Measurements from ENCODE around the gene CACNG7. TPM values are rescaled to one million over a fixed set of nuclear protein-coding genes. Genes with fewer than 3 reads are reported as not detected.
"Not testable (repeated sequence)": the region's sequence is repeated elsewhere in the genome, so short reads cannot be mapped to it uniquely, and the experiment has no call there.

Gene CACNG7, protein sequence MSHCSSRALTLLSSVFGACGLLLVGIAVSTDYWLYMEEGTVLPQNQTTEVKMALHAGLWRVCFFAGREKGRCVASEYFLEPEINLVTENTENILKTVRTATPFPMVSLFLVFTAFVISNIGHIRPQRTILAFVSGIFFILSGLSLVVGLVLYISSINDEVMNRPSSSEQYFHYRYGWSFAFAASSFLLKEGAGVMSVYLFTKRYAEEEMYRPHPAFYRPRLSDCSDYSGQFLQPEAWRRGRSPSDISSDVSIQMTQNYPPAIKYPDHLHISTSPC
- not detected for total RNA-seq

DNA sequence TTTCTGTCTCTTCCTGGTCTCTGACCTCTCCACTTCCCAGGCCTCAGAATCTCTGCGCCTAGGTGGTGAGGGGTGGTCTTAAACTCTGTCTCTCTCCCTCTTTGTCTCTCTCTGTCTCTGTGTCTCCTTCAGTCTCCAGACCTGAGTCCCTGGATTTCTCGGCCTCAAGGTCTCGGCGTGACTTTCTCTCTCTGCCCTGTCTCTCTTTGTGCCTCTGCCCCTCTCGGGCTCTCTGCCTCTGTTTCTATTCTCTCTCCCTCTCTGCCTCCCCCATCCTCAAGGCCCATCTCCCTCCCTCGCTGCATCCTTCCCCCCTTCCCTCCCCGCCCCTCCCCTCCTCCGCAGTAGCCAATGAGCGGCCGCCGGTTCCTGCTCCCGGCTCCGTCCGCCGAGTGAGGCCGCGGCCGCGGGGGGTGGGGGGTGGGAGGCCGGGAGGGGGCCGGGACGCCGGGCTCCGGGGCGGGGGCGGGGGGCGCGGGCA lies at the start of gene CACNG7:
Gene CACNG7 (plus strand): TSS at position 344 of the 481 bp plus-strand sequence. CDS start 3,554 bp downstream, outside the sequence.
- DNase-seq (ENCODE audit: low read depth in 2 of 3, low spot score in 2 of 3) = no peak

DNA sequence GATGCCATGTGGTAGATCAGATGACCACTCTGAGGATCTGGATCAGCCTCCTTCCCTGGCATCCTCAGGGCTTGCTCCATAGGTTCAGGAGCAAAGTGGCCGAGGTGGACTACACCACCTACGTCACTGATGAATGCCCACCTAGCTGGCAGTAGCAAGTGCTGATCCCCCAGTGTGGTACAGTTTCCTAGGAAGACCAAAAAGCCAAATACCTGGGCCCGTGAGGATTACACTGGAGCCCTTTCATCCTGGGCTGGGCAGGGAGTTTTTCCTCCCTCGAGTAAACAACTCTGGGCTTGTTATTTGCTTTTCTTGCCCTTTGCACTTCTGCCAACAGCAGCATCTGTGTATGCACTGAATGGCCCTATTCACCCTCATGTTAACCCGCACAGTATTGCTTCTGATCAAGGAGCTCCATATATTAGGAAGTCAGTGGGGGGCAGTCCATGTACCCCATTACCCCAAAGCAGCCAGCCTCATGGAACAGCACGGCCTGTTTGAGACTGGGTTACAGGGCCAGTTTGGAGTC lies 44.7 kb upstream of the CACNG7 start:
- no peak for DNase-seq (ENCODE audit: low read depth in 2 of 3, low spot score in 2 of 3)

DNA sequence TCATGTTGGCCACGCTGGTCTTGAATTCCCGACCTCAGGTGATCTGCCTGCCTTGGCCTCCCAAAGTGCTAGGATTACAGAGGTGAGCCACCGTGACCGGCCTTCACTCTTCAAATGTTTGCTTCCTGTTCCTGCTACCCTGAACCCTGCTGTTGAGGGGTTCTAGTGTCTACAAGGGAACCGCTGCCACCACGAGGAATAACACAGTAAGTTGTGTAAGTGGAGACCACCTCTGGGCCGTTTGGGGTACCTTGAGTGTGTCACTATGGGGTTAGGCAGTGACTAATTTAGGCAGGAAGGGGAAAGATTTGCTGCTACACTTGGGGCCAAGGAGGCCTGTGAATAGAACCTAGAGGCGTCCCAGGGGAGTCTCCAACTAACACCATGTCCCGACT lies 43.6 kb upstream of the CACNG7 start:
- peak in 2 of 3 donors; percentile 63 to 68 for DNase-seq (ENCODE audit: low read depth in 2 of 3, low spot score in 2 of 3)

DNA sequence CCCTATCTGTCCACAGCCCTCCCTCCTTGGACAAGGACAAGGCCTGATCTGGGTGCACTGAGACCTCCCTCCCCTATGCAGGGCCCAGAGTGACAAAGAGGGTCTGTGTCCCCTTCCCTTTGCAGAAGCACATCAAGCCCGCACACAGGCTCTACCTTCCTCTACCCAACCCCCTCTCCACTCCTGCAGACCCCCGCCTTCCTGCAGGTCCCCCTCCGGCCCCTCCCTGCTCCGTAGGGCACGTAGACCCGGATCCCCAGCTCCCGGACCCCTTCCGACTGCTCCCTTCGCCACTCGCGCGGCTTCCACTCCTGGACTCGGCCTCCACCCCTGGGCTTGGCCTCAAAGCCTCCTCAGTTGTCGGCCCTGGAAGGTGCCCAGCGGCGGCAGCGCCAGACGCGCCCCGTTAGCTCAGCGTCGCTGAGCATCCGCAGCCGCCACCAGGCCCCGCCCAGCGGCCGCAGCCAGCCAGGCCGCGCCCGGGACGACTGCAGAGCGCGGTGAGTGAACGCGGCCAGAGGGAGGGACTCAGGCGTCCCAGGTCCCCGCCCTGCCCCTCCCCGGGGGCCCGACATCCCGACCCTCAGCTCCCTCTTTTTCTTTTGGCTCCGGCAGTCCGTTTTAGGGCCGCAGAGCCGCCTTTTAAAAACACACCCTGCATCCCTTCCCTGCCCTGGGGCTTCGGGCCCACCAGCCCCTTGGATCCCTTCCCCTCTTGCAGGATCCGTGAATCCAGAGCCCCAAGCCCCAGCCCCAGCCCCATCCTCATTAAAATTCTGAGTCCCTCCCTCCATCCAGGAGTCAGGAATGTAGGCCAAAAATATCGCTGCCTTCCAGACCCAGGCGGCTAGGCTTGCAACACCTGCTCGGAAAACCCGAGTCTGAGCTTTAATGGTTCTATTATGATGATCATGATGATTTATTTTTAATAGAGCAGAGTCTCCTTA lies 42.9 kb upstream of the CACNG7 start:
- DNase-seq (ENCODE audit: low read depth in 2 of 3, low spot score in 2 of 3) = peak in 2 of 3 donors; percentile 77 to 82

DNA sequence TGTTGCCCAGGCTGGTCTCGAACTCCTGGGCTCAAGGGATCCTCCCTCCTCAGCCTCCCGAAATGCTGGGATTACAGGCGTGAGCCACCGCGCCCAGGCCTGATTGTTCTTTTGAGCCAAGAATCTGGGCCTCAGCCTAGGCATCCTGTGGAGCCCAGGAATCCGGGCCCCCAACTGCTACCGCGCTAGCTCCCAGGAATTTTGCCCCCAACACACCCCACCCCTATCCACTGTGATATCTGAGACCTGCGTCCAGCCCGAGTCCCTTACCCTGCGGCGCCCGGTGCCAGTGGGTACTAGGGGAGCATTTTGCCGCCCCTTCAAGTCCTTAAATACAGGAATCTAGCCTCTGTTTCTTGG lies 42.2 kb upstream of the CACNG7 start:
- DNase-seq (ENCODE audit: low read depth in 2 of 3, low spot score in 2 of 3) = no peak

DNA sequence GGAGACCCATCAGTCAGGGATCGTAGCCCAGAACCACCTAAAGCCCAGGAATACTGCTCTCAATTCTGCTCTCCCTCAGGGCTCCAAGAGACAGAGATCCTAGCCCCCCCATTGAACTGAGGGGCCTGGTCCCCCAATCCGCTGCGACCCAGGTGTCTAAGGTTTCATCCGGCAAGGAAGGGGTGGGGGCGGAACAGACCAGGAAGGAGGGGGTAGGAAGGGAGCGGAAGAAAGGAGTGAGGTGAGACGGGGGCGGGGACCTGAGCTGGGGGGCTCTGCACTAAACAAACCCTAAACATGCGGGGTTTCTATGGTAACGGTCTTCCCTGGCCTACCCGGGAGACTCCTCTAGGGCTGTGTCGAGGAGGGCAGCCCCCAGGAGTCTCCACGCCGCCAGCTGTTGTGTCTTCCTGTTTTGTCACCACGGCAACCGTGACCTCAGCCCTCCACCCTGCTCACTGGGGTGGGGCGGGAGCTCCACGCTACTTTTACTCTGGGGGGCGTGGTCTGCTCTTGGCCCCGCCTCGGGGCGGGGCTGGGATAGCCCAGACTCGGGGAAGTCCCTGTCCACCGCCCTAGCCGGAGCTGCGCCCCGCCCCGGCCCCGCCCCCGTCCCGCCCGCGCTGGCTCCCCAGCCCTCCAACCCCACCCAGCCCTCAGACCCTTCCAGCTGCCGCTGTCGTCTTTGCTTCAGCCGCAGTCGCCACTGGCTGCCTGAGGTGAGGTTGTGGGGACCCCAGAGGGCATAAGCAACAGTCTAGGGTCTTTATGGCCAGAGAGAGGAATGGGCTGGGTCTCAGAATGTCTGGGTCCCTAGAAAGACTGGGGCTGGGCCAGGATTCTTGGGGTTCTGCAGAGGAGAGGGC lies 41.6 kb upstream of the CACNG7 start, which contains the start of gene MYADM:
Gene MYADM (plus strand): TSS at position 659 of the 866 bp plus-strand sequence. CDS start 5,647 bp downstream, outside the sequence.
- DNase-seq (ENCODE audit: low read depth in 2 of 3, low spot score in 2 of 3) = peak; percentile 100

DNA sequence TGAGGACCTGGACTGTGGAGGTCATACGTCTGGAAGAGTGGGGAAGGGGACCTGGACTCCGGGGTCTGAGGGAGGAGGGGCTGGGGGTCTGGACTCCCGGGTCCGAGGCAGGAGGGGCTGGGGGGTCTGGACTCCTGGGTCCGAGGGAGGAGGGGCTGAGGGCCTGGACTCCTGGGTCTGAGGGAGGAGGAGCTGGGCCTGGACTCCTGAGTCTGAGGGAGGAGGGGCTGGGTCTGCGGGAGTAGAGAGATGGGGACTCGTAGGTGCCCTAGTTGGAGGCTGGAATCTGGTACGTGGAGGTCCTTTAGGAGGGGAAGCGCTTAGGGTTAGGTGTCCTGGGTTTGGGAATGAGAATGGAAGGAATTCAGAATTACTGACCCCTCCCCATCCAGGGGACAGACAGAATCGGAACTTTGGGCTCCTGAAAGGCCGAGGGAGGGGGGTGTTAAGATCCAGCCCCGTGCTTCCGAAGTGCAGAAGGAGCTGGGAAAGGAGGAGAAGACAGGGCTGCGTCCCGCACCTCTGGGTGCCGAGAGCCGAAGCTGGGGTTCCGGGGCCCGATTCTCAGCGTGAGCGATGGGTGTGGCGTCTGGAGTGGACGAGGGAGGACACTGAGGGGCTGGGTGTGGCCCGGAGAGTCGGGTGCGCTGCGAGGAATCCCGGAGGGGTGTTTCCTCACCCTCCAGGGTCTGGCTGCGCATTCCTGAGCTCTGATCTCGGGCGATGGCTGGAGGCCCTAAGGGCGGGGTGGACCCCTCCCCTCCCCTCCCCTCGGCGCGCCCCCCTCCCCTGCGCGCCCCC lies 40.8 kb upstream of the CACNG7 start:
- DNase-seq (ENCODE audit: low read depth in 2 of 3, low spot score in 2 of 3) = no peak

DNA sequence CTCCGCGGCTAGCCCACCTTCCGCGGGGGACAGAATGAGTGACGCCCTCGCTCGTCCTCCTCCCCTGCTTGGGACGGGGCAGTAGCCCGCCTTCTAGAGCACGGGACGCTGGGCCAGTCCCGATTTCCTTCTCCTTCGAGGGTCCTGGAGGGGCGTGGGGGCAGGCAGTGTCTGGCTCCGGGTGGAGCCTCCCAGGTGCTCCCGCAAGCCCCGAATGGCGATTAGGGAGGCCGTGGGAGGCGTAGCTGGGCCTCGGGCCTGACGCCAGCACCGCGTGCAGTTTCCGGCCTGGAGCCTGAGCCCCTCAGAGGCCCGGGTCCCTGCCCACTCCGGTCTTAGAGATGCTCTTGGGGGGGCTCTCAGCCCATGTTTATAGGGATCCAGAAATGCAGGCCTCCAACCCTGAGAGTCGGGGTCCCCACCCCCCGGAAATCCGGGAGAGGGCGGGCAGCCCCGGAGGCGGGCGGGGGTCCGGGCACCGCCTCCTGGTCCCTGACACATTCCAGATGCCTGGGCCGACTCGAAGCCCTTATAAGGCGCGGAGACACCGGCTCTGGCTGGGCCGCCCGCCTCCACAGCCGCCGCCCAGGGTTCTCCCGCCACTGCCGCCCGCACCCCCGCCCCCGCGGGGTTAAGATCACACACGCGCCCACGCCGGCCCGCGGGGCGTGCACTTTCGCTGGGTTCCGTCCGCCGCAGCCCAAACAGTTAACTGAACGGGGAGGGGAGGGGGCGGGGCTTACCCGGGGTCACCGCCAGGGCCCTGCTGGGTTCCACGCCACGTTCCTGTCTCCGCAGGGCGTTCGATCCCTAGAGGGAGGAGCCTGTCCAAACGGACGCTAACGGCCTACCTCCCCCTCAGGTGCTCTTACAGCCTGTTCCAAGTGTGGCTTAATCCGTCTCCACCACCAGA lies 39.9 kb upstream of the CACNG7 start:
- DNase-seq (ENCODE audit: low read depth in 2 of 3, low spot score in 2 of 3) = peak; percentile 76 to 93 (median 92)

DNA sequence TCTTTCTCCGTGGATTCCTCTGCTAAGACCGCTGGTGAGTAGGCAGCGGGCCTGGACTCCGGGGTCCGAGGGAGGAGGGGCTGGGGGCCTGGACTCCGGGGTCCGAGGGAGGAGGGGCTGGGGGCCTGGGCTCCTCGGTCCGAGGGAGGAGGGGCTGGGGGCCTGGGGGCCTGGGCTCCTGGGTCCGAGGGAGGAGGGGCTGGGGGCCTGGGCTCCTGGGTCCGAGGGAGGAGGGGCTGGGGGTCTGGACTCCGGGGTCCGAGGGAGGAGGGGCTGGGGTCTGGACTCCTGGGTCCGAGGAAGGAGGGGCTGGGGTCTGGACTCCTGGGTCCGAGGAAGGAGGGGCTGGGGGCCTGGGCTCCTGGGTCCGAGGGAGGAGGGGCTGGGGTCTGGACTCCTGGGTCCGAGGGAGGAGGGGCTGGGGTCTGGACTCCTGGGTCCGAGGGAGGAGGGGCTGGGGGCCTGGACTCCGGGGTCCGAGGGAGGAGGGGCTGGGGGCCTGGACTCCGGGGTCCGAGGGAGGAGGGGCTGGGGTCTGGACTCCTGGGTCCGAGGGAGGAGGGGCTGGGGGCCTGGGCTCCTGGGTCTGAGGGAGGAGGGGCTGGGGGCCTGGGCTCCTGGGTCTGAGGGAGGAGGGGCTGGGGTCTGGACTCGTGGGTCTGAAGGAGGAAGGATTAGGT lies 39.1 kb upstream of the CACNG7 start:
- DNase-seq (ENCODE audit: low read depth in 2 of 3, low spot score in 2 of 3) = not testable (repeated sequence)

DNA sequence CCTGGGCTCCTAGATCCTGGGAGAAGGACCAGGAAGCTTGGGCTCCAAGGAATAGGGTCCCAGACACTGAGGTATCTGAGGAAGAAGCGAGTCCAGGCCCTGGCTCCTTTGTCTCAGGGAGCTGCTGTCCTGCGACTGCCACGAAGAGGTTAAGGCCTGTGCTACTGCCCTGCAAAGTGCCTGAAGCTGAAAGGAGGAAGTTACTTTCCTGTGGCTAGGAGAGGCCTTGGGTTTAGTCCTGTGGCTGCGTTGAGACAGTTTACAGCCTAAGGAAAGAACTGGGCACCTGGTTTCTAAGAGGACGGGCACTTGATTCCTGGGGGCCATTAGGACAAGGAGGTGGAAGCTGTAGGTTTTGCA lies 38.6 kb upstream of the CACNG7 start:
- peak in 2 of 3 donors; percentile 57 to 79 for DNase-seq (ENCODE audit: low read depth in 2 of 3, low spot score in 2 of 3)

DNA sequence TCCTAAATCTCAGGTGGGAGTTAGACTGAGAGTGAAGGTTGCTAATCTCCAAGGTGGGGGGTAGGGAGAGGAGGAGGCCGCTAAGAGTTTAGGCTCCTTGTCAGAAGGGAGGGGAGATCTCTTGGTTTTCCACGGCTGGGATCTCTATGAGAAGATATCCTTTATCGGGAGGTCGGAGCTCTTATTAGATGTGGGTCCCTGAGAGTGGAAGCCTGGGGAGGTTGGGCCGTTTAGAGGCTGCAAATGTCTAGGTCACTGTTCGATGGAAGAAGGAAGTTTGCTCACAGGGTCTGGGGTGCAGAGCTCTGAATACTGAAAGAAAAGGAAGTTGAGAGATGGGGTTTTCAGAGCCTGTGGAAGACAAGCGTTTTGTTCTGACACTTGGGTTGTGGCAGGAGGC lies 37.6 kb upstream of the CACNG7 start:
- peak in 1 of 3 donors; percentile 64 for DNase-seq (ENCODE audit: low read depth in 2 of 3, low spot score in 2 of 3)

DNA sequence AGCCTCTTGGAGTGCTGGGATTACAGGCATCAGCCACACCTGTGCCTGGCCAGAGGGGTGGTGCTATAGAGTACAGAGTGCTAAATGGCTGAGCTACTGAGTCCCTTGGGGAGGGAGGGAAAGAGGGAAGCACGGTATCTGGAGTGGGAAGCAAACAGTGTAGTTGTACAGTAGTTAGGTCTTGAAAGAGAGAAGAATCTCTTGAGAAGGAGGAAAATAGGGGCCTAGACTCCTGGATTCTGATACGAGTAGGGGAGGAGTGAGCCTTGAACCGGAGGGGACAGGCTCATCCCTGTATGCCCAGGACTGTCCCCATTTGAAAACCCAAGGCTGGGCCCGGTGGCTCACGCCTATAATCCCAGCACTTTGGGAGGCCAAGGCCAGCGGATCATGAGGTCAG lies 36.3 kb upstream of the CACNG7 start:
- DNase-seq (ENCODE audit: low read depth in 2 of 3, low spot score in 2 of 3) = no peak

DNA sequence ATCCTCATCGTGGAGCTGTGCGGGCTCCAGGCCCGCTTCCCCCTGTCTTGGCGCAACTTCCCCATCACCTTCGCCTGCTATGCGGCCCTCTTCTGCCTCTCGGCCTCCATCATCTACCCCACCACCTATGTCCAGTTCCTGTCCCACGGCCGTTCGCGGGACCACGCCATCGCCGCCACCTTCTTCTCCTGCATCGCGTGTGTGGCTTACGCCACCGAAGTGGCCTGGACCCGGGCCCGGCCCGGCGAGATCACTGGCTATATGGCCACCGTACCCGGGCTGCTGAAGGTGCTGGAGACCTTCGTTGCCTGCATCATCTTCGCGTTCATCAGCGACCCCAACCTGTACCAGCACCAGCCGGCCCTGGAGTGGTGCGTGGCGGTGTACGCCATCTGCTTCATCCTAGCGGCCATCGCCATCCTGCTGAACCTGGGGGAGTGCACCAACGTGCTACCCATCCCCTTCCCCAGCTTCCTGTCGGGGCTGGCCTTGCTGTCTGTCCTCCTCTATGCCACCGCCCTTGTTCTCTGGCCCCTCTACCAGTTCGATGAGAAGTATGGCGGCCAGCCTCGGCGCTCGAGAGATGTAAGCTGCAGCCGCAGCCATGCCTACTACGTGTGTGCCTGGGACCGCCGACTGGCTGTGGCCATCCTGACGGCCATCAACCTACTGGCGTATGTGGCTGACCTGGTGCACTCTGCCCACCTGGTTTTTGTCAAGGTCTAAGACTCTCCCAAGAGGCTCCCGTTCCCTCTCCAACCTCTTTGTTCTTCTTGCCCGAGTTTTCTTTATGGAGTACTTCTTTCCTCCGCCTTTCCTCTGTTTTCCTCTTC lies 35.1 kb upstream of the CACNG7 start:
- no peak for DNase-seq (ENCODE audit: low read depth in 2 of 3, low spot score in 2 of 3)

DNA sequence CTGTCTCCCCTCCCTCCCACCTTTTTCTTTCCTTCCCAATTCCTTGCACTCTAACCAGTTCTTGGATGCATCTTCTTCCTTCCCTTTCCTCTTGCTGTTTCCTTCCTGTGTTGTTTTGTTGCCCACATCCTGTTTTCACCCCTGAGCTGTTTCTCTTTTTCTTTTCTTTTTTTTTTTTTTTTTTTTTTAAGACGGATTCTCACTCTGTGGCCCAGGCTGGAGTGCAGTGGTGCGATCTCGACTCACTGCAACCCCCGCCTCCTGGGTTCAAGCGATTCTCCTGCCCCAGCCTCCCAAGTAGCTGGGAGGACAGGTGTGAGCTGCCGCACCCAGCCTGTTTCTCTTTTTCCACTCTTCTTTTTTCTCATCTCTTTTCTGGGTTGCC lies 34.5 kb upstream of the CACNG7 start:
- DNase-seq (ENCODE audit: low read depth in 2 of 3, low spot score in 2 of 3) = no peak

DNA sequence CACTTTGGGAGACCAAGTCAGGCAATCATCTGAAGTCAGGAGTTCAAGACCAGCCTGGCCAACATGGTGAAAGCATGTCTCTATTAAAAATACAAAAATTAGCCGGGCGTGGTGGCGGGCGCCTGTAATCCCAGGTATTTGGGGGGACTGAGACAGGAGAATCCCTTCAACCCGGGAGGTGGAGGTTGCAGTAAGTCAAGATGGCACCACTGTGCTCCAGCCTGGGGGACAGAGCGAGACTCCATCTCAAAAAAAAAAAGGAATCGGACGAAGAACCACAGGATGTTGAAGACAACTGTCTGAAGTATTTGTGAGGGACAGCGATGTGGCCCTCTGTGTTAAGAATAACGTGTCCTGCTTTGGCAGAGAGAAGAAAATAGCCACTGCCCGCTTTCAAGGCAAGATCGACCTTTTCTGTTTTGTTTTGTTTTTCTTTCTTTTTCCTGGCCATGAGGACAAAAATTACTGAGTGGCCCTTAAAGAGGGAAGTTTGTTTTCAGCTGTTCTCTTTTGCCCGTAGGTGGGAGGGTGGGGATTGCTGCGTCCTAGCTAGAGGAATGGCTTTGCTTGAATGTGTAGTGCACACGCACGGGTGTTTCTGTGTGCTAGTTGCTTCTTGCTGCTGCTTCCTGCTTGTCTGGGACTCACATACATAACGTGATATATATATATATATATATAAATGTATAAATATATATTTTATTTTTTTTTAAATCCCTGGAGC lies 33.3 kb upstream of the CACNG7 start:
- no peak for DNase-seq (ENCODE audit: low read depth in 2 of 3, low spot score in 2 of 3)

DNA sequence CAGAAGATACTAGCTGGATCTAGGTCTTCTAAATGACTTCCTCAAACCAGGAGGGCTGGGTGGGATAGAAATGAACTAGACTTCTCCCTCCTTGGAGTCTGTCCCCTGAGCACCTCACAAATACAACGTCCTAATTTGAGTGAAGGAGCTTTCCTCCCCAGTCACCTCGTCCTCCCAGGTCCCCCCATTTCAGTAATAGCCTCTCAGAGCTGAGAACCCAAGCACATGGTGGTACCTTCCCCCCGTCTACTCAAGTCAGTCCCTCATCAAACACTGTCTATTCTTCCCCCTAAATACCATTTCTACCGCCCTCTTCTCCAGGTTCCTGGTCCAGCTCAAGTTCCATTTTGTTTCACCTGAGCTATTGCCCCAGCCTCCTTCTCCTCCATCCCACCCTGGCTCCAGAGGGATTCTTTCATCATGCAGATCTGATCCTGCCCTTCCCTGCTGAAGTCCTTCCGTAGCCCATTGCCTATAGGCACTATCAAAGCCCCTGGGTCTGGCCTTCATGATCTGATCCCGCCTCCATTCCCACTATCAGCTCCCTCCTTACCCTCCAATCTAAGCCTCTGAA lies 32.3 kb upstream of the CACNG7 start:
- no peak for DNase-seq (ENCODE audit: low read depth in 2 of 3, low spot score in 2 of 3)
